Astrocyte (in vitro differentiated cells and primary cell): ENCODE measurements around the gene ASPN. TPM values are rescaled to one million over a fixed set of nuclear protein-coding genes. Genes with fewer than 3 reads are reported as not detected.
A peak's percentile ranks its signal among the peaks of the same experiment; 100 is the strongest.

Experiments
- DNase-seq: peaks from one replicate; pipeline ENCODE4 v3.0.0-alpha.2; 2010; ENCODE audit warnings: low read depth
- FAIRE-seq: peaks from 2 replicates; lab custom pipeline; 2011; peaks lifted over from hg19 to GRCh38; lab: Jason Lieb, UNC
- H2AFZ ChIP-seq: 2 replicates; pipeline ENCODE4 v1.6.0; 2012; ENCODE audit warnings: low read depth, low read length, inconsistent platforms
- H3K27ac ChIP-seq: 2 replicates; pipeline ENCODE4 v1.5.1; 2011; ENCODE audit warnings: low read depth, low read length, inconsistent platforms
- H3K27me3 ChIP-seq: 2 replicates; pipeline ENCODE4 v1.6.0; 2011; ENCODE audit warnings: low read length, inconsistent platforms; ENCODE audit not compliant: insufficient read depth
- H3K36me3 ChIP-seq: 2 replicates; pipeline ENCODE4 v1.5.1; 2011; ENCODE audit warnings: low read length, inconsistent platforms; ENCODE audit not compliant: insufficient read depth
- H3K4me1 ChIP-seq: 2 replicates; pipeline ENCODE4 v1.5.1; 2011; ENCODE audit warnings: low read length, inconsistent platforms; ENCODE audit not compliant: insufficient read depth
- H3K4me2 ChIP-seq: 2 replicates; pipeline ENCODE4 v1.6.0; 2012; ENCODE audit warnings: low read length, inconsistent platforms
- H3K4me3 ChIP-seq: 2 replicates; pipeline ENCODE4 v1.5.1; 2011; ENCODE audit warnings: low read depth, mild to moderate bottlenecking, low read length, inconsistent platforms; ENCODE audit not compliant: insufficient read depth
- H3K79me2 ChIP-seq: 2 replicates; pipeline ENCODE4 v1.6.0; 2012; ENCODE audit warnings: mild to moderate bottlenecking, low read length, inconsistent platforms; ENCODE audit not compliant: insufficient read depth
- H3K9ac ChIP-seq: 2 replicates; pipeline ENCODE4 v1.6.0; 2012; ENCODE audit warnings: mild to moderate bottlenecking, low read length, inconsistent platforms
- H3K9me3 ChIP-seq: 2 replicates; pipeline ENCODE4 v1.5.1; 2012; ENCODE audit warnings: low read depth, mild to moderate bottlenecking, low read length, inconsistent platforms; ENCODE audit not compliant: insufficient read depth
- H4K20me1 ChIP-seq: 2 replicates; pipeline ENCODE4 v1.6.0; 2012; ENCODE audit warnings: low read length, inconsistent platforms; ENCODE audit not compliant: insufficient read depth
- H3K27ac Mint-ChIP-seq: one replicate; pipeline ENCODE4 v1.8.0; 2021; ENCODE audit warnings: mild to moderate bottlenecking, mixed read lengths; ENCODE audit not compliant: unreplicated experiment
- H3K27me3 Mint-ChIP-seq: one replicate; pipeline ENCODE4 v1.8.0; 2021; ENCODE audit warnings: low read depth, mixed read lengths; ENCODE audit not compliant: unreplicated experiment
- H3K36me3 Mint-ChIP-seq: one replicate; pipeline ENCODE4 v1.8.0; 2021; ENCODE audit warnings: low read depth, mixed read lengths; ENCODE audit not compliant: unreplicated experiment
- H3K4me1 Mint-ChIP-seq: one replicate; pipeline ENCODE4 v1.8.0; 2021; ENCODE audit warnings: low read depth, mixed read lengths; ENCODE audit not compliant: unreplicated experiment
- H3K4me3 Mint-ChIP-seq: one replicate; pipeline ENCODE4 v1.8.0; 2021; ENCODE audit warnings: mild to moderate bottlenecking, moderate library complexity, mixed read lengths; ENCODE audit not compliant: unreplicated experiment
- H3K9me3 Mint-ChIP-seq: one replicate; pipeline ENCODE4 v1.8.0; 2021; ENCODE audit warnings: mild to moderate bottlenecking, mixed read lengths; ENCODE audit not compliant: unreplicated experiment
- CTCF ChIP-seq: IDR thresholded peaks from 2 replicates; pipeline ENCODE4 v1.5.1; 2011; ENCODE audit warnings: low read depth, mild to moderate bottlenecking, inconsistent platforms, low read length, moderate library complexity; ENCODE audit not compliant: insufficient read depth
- EZH2 ChIP-seq: IDR thresholded peaks from 2 replicates; pipeline ENCODE4 v1.6.1; 2012; ENCODE audit warnings: mild to moderate bottlenecking, low read length, inconsistent platforms; ENCODE audit not compliant: insufficient read depth
- total RNA-seq: library from RNA; stranded (reverse); gene quantifications from 2 replicates; pipeline ENCODE4 v1.2.1, GENCODE V29; 2021

ASPN gene
- total RNA-seq, 1 donor from 2014 or later: not detected

- Mint-ChIP-seq H3K9me3 (no peaks in the 10 kb centered on the region), H3K4me3 (no peak overlapping the region), H3K36me3 (no peaks in the 10 kb centered on the region), H3K4me1 (peaks cover 32% of the 10 kb centered on the region), H3K27me3 (no peaks in the 10 kb centered on the region), H3K27ac (no peak overlapping the region)
- Histone ChIP-seq H3K79me2 (no peaks in the 10 kb centered on the region), H3K36me3 (no peaks in the 10 kb centered on the region), H3K4me3 (no peak overlapping the region), H3K27ac (no peak overlapping the region), H4K20me1 (no peaks in the 10 kb centered on the region), H3K27me3 (no peaks in the 10 kb centered on the region), H3K9me3 (no peaks in the 10 kb centered on the region), H3K4me2 (peak overlapping the region; percentile 6), H2AFZ (peak overlapping the region; percentile 1), H3K9ac (no peak overlapping the region), H3K4me1 (peaks cover 36% of the 10 kb centered on the region)
- no peak for DNase-seq
- no peak for TF ChIP-seq CTCF
- no peak for TF ChIP-seq EZH2
- no peak for FAIRE-seq
These were observed 25.9 kb upstream of the ASPN start for GRCh38 chr9:92508018-92508820.

- TF ChIP-seq EZH2: no peak
- TF ChIP-seq CTCF: no peak
- H3K36me3 ChIP-seq: no peaks in the 10 kb centered on the region
- H3K4me2 ChIP-seq: no peak overlapping the region
- Mint-ChIP-seq H3K4me3 (no peak overlapping the region), H3K36me3 (no peaks in the 10 kb centered on the region), H3K4me1 (peaks cover 29% of the 10 kb centered on the region), H3K27ac (no peak overlapping the region), H3K27me3 (no peaks in the 10 kb centered on the region), H3K9me3 (no peaks in the 10 kb centered on the region)
- H3K27ac ChIP-seq: no peak overlapping the region
- H3K4me3 ChIP-seq: no peak overlapping the region
- H2AFZ ChIP-seq: peak overlapping the region; percentile 1
- H3K9me3 ChIP-seq: no peaks in the 10 kb centered on the region
- peaks cover 31% of the 10 kb centered on the region for H3K4me1 ChIP-seq
- H3K27me3 ChIP-seq: no peaks in the 10 kb centered on the region
- H4K20me1 ChIP-seq: no peaks in the 10 kb centered on the region
- H3K9ac ChIP-seq: no peak overlapping the region
- no peaks in the 10 kb centered on the region for H3K79me2 ChIP-seq
- DNase-seq (no peak), FAIRE-seq (no peak)
These were observed 25.2 kb upstream of the ASPN start for GRCh38 chr9:92507496-92507895.

- no peak overlapping the region for H3K4me3 Mint-ChIP-seq
- peak overlapping the region; percentile 59 for H3K27ac Mint-ChIP-seq
- no peak for TF ChIP-seq EZH2
- TF ChIP-seq CTCF: no peak
These were observed 24.7 kb upstream of the ASPN start for GRCh38 chr9:92507005-92507404.

More at GRCh38 chr9:92507005-92507404, 24.7 kb upstream of the ASPN start:
- H3K4me2 ChIP-seq: no peak overlapping the region
- H4K20me1 ChIP-seq: no peaks in the 10 kb centered on the region
- no peak overlapping the region for H3K4me3 ChIP-seq
- no peaks in the 10 kb centered on the region for H3K36me3 ChIP-seq
- H3K27me3 Mint-ChIP-seq: no peaks in the 10 kb centered on the region
- H3K4me1 ChIP-seq: peaks cover 29% of the 10 kb centered on the region
- H2AFZ ChIP-seq: no peak overlapping the region
- FAIRE-seq (no peak), DNase-seq (no peak)
- H3K9me3 Mint-ChIP-seq: no peaks in the 10 kb centered on the region
- H3K27ac ChIP-seq: peak overlapping the region; percentile 84
- H3K27me3 ChIP-seq: no peaks in the 10 kb centered on the region
- H3K9me3 ChIP-seq: no peaks in the 10 kb centered on the region
- no peak overlapping the region for H3K9ac ChIP-seq
- no peaks in the 10 kb centered on the region for H3K36me3 Mint-ChIP-seq
- no peaks in the 10 kb centered on the region for H3K79me2 ChIP-seq
- H3K4me1 Mint-ChIP-seq: peaks cover 26% of the 10 kb centered on the region
